Islet of Langerhans (tissue), 1 donor: ENCODE measurements around the gene FLT4.

Source experiments
- FAIRE-seq: peaks from one replicate; lab custom pipeline; 2011; peaks lifted over from hg19 to GRCh38; lab: Jason Lieb, UNC

The FLT4 gene

DNA sequence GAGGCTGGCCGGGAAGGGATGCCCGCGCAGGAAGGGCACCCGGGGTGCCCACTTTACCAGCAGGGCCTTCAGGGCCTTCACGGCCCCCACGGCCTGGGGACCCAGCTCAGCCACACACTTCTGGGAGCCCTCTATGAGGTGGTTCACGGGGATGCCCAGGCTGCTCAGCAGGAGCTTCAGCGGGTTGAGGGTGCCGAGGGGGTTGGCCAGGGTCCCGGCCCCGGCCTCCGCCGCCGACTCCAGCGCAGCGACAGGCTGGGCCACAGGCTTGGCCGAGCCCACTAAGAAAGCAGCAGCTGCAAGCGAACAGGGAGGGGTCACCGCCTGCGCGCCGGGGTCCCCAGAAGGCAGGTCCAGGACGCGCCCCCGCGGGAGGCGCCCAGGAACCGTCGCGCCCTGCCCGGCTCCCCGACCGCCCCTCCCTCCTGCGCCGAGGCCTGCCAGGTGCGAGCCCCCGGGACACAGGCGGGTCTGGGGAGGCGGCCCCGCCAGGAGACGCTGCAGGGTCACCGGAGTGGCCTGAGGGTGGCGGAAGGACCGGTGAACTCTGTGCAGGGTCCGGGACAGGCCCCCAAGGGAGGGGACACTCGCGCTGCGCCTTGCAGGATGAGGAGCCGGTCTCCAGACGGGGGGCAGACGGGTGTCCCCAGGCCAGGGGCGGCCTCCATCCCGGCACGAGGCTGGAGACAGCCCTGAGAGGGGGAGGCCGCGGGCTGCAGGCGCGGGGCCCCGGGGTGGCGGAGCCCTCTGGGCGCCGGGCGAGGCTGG is 58.7 kb downstream of the FLT4 start:
- no peak for FAIRE-seq

DNA sequence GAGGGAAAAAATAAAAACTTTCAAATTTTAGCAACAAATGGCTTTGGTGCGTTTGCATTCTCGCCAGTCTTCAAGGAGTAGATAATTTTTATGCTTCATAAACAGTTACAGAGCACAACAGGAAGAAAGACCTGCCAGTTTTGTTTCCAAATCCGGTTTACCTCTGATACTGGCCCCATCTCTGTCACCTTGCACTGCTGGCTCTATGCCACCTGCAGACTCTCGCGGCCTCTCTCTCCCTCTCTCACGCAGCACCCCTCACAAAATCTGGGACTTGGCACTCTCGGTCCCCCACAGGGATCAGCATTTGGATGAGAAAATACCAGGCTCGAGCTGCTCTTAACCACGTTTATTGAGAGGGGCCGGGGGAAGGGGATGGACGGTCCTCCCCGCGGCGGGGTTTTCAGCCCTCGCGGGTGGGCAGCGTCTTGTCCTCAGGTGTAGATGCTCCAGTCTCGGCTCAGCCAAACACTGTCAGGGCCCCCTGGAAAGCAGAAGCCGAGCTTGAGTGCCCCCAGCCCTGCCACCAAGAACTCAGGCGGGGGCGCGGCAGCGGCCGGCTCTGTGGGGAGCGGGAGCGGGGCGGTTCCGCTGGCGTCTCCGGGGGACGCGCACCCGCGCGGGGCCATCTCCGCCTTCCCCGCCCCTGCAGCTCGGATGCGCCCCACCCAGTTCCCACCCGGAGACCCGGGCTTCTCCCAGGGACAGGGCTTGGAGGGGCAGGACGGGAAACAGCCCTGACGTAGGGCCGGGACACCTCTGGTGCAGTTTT is 59.4 kb downstream of the FLT4 start:
- FAIRE-seq: no peak

GRCh38 chr5:180586870-180587269 is 62.5 kb downstream of the FLT4 start:
- no peak for FAIRE-seq

DNA sequence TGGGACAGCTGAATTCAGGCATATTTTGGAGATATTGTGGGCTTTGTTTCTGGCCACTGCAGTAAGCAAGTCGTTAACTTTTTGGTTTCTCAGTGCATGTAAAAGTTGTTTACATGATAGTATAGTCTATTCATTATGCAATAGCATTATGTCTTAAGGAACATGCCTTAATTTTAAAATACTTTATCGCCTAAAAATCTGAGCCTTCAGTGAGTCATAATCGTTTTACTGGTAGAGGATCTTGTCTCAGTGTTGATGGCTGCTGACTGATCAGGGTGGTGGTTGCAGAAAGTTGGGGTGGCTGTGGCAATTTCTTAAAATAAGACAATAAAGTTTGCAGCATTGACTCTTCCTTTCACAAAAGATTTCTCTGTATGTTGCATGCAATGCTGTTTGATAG is 63.2 kb downstream of the FLT4 start:
- FAIRE-seq: no peak

DNA sequence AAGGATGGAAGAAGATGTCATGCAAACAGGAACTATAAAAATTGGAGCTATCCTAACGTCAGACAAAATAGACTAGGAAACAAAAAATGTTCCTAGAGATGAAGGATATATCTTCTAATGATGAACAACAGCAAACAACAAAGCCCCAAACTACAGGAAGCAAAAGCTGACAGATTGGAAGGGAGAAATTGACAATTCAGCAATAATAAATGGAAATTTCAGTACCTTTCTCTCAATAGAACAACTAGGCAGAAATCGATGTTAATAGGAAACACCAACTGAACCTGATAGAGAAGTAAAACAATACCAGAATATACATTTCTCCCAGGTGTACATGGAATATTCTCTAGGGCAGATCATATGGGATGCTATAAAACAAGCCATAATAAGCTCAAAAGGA is 65.7 kb downstream of the FLT4 start:
- FAIRE-seq: no peak

- no peak for FAIRE-seq
Observed at GRCh38 chr5:180580681-180581080, 68.7 kb downstream of the FLT4 start.

DNA sequence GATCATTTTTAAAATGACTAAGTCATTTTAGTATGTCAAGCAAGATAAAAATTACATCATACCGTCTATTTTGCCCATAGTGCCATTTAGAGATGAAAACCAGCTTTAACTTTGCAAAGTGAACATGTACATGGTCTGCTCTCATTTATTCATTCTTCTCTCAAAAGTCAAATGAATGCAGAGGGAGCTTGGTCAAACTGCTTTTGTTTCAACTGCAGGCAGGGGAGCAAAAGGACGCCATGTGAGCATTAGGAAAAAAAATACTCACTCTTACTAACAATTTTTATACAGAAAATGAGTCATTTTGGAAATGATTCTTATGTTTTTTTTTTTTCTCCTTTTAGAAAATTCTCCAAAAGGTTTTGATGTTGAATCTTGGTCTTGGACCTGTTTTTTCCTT is 73.8 kb downstream of the FLT4 start:
- FAIRE-seq: no peak

GRCh38 chr5:180568914-180569313 is 80.5 kb downstream of the FLT4 start:
- FAIRE-seq: no peak

DNA sequence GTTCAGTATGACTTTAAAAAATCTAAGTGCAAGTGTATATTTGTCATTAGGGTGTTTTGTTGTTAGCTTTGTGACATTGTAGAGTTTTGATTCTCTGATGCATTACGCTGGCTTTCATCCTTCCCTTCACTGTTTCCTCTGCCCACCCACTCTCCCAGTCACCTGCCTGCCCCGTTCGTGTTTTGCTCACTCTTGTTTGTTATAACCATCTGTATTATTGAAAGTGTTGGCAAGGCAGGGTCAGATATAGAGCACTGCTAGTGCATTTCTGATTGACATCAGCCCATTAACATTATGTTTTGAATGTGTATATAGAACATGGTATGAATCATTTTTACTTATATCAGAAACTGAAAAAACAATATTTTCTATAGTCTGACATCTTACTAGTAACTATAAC is 85.4 kb downstream of the FLT4 start:
- FAIRE-seq: no peak

- FAIRE-seq: no peak
Observed at GRCh38 chr5:180558232-180558631, 91.2 kb downstream of the FLT4 start.

DNA sequence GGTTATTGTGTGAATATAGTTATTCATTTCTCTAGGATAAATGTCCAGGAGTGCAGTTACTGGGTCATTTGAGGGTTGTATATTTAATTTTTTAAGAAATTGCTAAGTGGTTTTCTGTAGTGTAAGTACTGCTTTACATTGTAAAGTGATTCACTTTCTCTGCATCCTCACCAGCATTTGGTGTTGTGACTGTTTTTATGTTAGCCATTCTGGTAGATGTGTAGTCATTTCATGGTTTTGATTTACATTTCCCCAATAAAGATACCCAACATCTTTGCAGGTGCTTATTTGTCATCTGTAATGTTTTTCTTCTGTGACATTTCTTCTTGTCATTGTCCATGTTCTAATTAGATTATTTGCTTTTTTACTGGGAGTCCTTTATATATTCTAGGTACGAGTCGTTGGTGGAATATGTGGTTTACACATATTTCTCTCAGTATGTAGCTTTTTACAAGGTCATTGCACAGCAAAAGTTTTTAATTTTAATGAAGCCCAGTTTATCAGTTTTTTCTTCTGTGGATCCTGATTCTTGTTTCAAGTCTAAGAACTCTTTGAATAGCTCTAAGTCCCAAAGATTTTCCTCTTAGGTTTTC is 92.1 kb downstream of the FLT4 start:
- no peak for FAIRE-seq

DNA sequence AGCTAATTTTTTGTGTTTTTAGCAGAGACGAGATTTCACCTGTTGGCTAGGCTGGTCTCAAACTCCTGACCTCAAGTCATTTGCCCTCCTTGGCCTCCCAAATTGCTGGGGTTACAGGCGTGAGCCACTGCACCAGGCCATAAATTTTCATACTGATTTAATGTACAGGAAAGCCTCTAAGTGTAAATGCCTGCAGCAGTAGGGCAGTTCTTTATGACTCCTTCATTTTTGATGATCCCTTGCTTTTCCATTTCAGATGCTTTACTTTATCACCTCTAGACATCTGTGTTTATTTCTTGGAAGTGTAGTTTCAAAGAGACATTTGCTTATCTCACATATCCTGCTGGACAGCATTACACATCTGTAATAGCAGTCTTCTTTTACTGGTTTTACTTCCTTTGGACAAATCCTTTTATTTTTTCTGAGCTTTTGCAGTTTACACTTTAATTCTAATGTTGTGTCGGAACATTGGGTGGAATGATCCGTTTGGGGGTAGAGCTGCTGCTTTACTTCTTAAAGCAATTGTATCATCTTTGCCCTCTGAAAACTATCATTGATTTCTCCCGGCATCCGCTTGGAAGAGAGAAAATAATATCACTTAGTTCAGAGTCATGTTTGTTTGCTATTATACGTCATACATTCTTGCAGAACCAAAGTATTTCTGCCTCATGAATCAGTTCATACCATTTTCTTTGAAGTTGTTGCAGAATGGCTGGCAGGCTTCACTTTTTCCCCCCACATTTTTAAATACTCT is 94.1 kb downstream of the FLT4 start:
- no peak for FAIRE-seq

- FAIRE-seq: no peak
Observed at GRCh38 chr5:180553530-180553929, 95.9 kb downstream of the FLT4 start.
